GM10248 (cell line): ENCODE results near the gene FOXK2.

ENCODE experiments used
- CTCF ChIA-PET: fragments of 300-600 bp; sonication (Branson Sonifier 250); formaldehyde crosslinking; extraction: SDS; loops from one replicate; lab custom pipeline; 2021; ENCODE audit warnings: antibody characterized with exemption; lab: Yijun Ruan, JAX
- POLR2A ChIA-PET: fragments of 350-650 bp; sonication (Branson Sonifier 250); formaldehyde crosslinking; extraction: SDS; loops from one replicate; lab custom pipeline; 2020; ENCODE audit warnings: antibody characterized with exemption; lab: Yijun Ruan, JAX
- DNase-seq: peaks from one replicate; pipeline ENCODE4 v3.0.0; 2012; ENCODE audit errors: extremely low spot score
- TF ChIP-seq, protein P1 (sequence below): IDR thresholded peaks from 2 replicates; pipeline ENCODE4 v1.5.1; 2012; ENCODE audit warnings: mild to moderate bottlenecking, low read depth; ENCODE audit errors: extremely low read depth, missing control alignments, control extremely low read depth

FOXK2 gene

GRCh38 chr17:82517230-82517865 is 2.2 kb upstream of the FOXK2 start:
- TF ChIP-seq, protein P1, sequence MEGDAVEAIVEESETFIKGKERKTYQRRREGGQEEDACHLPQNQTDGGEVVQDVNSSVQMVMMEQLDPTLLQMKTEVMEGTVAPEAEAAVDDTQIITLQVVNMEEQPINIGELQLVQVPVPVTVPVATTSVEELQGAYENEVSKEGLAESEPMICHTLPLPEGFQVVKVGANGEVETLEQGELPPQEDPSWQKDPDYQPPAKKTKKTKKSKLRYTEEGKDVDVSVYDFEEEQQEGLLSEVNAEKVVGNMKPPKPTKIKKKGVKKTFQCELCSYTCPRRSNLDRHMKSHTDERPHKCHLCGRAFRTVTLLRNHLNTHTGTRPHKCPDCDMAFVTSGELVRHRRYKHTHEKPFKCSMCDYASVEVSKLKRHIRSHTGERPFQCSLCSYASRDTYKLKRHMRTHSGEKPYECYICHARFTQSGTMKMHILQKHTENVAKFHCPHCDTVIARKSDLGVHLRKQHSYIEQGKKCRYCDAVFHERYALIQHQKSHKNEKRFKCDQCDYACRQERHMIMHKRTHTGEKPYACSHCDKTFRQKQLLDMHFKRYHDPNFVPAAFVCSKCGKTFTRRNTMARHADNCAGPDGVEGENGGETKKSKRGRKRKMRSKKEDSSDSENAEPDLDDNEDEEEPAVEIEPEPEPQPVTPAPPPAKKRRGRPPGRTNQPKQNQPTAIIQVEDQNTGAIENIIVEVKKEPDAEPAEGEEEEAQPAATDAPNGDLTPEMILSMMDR, result no peak
- POLR2A ChIA-PET, result interaction anchor here (0.7 kb wide), 2 partner anchors 11 to 237 kb away, joined by 3 to 7 read pairs; no protein-coding TSS in a partner anchor
- no peak for DNase-seq
- CTCF ChIA-PET, result interaction anchor here (1.0 to 1.6 kb wide), 3 partner anchors 9 to 14 kb away, joined by 3 to 4 read pairs (median 3); no protein-coding TSS in a partner anchor

GRCh38 chr17:82519971-82520903 is 705 bp downstream of the FOXK2 start:
- peak; percentile 45 for DNase-seq
- ChIA-PET CTCF (interaction anchor here (1.3 to 3.6 kb wide), 9 partner anchors 10 to 34 kb away, joined by 3 to 19 read pairs (median 8); no protein-coding TSS in a partner anchor), POLR2A (interaction anchor here (0.5 to 2.0 kb wide), 6 partner anchors 10 to 168 kb away, joined by 3 to 8 read pairs (median 6); partner anchors contain the start of gene NARF)
- TF ChIP-seq, protein P1, result no peak

DNA sequence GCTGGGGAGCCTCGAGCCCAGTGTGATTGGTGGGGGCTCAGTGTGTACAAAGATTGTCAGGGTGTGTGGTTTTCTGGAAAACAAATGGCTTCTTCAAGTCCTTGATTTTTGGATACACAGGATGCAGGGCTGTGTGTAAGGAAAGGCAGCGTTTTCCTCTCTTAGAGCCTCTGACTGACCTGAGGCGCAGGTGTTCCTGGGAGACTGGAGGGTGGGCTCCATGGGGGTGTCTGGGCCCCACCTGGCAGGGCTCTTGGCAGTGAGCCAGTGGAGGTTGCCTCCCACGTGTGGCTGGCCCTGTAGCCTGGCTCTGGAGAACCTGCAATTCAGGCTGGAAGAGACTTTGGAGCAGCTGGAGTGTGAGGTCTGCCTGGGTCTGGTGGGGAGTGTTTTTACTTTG is 5.0 kb downstream of the FOXK2 start:
- ChIA-PET CTCF (no interaction called here), POLR2A (interaction anchor here (0.6 kb wide), 1 partner anchor 123 kb away, joined by 3 read pairs; no protein-coding TSS in a partner anchor)
- TF ChIP-seq, protein P1, result no peak
- DNase-seq, result no peak

DNA sequence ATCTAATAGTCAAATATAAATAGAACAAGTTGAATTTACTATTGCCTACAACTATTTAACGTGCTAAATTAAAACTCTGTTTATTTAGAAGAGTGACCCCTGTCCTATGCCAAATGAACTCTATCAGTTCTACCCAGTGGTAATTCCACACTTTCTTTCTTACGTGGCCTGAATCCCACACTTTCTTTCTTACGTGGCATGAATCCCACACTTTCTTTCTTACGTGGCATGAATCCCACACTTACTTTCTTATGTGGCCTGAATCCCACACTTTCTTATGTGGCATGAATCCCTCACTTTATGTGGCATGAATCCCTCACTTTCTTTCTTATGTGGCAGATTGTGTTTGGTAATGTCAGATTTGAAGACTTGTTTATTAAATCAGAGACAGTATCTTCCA is 6.2 kb downstream of the FOXK2 start:
- DNase-seq, result no peak
- ChIA-PET POLR2A (interaction anchor here (0.7 kb wide), 1 partner anchor 10 kb away, joined by 3 read pairs; no protein-coding TSS in a partner anchor), CTCF (interaction anchor here (2.7 kb wide), 1 partner anchor 25 kb away, joined by 8 read pairs; no protein-coding TSS in a partner anchor)
- TF ChIP-seq, protein P1, result no peak

DNA sequence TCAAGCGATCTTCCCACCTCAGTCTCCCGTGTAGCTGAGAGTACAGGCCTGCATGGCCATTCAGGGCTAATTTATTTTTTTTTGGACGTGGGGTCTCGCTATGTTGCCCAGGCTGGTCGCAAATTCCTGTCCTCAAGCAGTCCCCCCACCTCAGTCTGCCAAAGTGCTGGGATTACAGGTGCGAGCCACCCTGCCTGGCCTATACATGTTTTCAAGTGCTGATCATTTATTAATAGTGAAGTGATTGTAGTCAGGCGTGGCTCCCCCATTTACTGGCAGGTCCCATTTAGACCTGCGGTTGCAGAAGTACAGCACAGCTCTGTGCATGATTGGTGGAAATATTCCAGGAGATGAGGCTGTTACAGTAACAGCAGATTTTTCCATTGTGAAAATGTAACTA is 8.4 kb downstream of the FOXK2 start:
- ChIA-PET POLR2A (no interaction called here), CTCF (interaction anchor here (0.9 to 2.7 kb wide), 9 partner anchors 8 to 32 kb away, joined by 3 to 8 read pairs (median 3); partner anchors contain the start of gene FOXK2)
- TF ChIP-seq, protein P1, result no peak
- DNase-seq, result no peak
